Measurements from ENCODE around the gene GPR89B.
"Not testable (repeated sequence)": the region's sequence is repeated elsewhere in the genome, so short reads cannot be mapped to it uniquely, and the experiment has no call there.

DNA sequence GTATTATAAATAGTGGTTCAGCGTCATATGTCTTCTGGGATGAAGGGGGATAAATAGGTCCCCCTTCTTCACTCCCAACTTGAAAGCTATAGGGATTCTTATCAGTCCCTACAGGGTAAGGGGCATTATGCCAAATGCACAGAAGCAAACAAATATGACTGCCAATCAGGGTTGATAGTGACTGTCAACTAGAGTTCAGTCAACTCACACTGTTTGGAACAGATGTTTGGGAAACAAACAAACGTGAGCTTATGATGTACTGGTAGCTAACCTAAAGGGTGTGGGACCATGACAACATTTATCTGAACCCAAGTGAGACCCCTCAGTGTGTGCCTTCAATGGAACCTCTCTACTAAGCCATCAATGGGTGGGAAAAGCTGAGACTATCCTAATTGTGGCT, 67.9 kb downstream of the GPR89B start:
- TF ChIP-seq POLR2A (IDR thresholded peaks at IDR 0.05) = not testable (repeated sequence)
- TF ChIP-seq, protein P1, sequence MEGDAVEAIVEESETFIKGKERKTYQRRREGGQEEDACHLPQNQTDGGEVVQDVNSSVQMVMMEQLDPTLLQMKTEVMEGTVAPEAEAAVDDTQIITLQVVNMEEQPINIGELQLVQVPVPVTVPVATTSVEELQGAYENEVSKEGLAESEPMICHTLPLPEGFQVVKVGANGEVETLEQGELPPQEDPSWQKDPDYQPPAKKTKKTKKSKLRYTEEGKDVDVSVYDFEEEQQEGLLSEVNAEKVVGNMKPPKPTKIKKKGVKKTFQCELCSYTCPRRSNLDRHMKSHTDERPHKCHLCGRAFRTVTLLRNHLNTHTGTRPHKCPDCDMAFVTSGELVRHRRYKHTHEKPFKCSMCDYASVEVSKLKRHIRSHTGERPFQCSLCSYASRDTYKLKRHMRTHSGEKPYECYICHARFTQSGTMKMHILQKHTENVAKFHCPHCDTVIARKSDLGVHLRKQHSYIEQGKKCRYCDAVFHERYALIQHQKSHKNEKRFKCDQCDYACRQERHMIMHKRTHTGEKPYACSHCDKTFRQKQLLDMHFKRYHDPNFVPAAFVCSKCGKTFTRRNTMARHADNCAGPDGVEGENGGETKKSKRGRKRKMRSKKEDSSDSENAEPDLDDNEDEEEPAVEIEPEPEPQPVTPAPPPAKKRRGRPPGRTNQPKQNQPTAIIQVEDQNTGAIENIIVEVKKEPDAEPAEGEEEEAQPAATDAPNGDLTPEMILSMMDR (IDR thresholded peaks at IDR 0.05) = not testable (repeated sequence)

Data from adrenal gland (tissue), 5 donors.